Fibroblast of the conjunctiva (primary cell): ENCODE data around the gene GARNL3.

ENCODE experiments used
- DNase-seq: peaks from one replicate; pipeline ENCODE4 v3.0.0-alpha.2; 2010; ENCODE audit warnings: low read depth

Gene GARNL3

DNA sequence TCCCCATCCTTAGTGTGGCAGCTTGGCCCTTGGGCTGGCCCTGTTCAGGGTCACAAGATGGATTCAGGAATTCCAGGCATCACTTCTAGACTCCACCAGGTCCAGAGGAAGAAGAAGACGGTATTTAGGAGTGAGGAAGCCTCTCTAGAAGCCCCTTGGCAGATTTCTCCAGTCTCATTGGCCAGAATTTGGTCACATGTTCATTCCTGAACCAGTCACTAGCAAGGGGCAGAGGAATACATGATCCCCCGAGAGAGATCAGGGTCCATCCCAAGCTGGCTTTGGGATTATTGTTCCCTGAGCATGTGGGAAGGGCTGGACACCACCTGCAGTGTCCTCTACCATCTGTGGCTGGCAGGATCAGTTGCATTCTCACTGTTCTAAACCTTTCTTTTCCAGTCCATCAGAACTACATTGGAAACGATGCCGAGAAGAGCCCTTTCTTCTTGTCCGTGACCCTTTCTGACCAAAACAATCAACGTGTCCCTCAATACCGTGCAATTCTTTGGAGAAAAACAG is 48.5 kb downstream of the GARNL3 start:
- no peak for DNase-seq

GRCh38 chr9:127314911-127315310 is 50.3 kb downstream of the GARNL3 start:
- no peak for DNase-seq

DNA sequence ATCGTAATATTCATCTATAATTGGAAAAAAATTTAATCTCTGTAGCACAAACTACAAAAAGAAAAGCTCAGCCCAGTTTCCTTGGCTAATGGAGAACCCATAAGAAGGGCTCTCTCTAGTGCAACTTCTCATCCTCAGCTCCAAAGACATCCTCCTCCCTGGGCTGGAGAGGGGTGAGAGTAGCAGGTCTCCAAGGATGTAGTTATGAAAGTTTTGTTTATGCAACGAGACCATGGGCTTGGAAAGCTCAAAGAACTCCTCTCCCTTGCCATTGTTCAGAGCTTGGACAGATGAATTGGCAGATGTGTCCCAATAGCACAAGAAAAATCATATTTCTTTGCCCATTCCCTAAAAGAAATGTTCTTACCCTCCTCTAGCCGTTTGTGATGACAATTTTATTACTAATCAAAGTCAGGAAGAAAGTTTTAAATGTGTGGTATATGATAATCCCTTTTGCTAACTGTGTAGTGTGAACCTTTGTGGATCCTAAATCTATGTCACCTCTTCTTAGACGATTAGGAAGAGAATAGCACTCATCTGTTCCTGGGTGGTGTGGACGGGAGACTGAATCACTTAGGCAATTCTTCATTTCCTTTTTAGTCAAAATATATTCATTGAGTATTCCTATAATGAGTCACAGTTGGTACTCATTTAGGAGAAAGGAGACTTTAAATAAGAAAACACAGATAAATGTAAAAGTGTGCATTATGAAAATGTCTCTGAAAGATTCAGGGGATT is 52.2 kb downstream of the GARNL3 start:
- no peak for DNase-seq

GRCh38 chr9:127318651-127319167 is 54.1 kb downstream of the GARNL3 start:
- no peak for DNase-seq

DNA sequence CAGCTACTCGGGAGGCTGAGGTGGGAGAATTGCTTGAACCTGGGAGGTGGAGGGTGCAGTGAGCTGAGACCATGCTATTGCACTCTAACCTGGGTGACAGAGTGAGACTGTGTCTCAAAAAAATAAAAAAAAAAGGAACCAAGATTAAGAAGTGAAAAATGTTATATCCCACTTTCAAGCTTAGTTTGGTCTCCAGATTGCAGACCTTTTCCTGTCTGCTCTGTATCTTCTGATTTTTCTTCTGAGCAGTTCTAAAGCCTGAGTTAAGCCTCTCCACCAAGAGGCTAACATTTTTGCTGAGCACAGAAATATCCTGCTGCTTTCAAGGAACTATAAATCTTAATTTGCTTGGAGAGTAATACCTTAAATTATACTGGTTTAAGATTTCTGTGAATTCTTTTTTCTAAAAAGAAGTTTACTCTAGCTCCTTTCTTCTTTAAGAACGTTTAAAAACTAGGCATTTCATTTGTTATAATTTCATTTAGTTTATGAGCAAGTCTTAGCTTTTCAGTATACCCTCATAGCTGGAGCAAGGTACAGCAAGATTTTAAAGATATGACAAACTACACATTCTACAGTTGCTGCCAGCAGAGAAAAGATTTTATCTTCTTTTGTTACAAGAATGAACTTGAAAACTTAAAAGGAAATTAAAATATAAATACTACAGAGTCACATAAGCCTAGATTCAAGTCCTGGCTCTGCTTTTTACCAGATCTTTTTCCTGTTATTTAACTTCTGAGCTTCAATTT is 55.0 kb downstream of the GARNL3 start:
- DNase-seq: no peak

GRCh38 chr9:127320115-127320378 is 55.5 kb downstream of the GARNL3 start:
- no peak for DNase-seq

- no peak for DNase-seq
Measured at GRCh38 chr9:127323393-127323792, 58.8 kb downstream of the GARNL3 start.

DNA sequence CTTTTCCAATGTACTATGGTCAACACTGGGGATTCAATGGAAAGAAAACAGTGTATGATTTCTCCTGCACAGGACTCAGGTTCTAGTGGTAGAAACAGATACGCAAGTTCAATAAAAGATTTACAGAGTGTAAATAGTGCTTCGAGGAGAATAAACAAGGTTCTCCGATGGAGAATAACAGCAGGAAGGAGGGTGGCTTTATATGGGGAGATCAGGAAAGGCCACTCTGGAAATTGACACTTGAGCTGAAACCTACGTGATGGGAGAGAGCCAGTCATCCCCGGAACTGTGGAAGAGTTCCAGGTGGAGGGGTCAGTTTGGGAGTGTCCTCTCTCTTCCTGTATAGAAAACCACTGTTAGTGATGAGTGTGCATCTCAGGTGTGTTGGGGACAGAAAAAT is 65.9 kb downstream of the GARNL3 start:
- no peak for DNase-seq

DNA sequence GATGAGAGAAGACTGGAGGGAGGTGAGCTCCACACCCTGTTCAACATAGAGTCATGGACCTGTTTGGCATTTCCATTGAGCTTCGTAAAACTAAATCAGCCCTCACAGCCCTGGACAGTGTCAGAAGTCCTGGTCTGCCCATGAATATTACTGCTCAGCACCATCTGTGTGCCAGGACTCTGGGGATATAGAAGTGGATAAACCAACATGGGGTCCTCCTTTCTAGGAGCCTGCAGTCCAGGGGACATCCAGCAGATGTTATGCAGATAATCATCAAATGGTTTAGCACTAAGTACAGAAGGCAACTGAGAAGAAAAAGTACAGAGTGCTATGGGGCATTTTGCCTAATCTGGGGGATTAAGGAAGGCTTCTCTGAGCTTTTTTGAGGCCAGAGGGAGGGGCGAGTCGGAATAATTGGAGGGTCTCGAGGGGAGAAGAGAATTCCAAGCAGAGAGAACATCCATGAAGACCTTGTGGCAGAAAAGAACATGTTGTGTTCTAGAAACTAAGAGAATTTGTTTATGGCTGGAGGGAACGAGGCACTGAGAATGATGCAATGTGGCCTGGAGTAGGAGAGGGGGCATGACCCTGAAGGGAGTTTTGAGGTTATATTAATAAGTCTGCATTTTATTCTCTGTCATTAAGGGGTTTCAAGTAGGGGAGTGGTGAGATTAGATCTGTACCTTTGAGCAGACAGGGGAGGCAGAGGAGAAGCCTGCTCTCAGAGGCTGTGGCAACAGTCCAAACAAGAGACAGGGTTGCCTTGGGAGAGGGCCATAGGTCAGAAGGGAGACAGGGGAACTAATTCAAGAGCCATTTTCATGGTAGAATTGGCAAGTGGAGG is 68.9 kb downstream of the GARNL3 start:
- peak; percentile 16 for DNase-seq

- no peak for DNase-seq
Measured at GRCh38 chr9:127334725-127335124, 70.2 kb downstream of the GARNL3 start.

DNA sequence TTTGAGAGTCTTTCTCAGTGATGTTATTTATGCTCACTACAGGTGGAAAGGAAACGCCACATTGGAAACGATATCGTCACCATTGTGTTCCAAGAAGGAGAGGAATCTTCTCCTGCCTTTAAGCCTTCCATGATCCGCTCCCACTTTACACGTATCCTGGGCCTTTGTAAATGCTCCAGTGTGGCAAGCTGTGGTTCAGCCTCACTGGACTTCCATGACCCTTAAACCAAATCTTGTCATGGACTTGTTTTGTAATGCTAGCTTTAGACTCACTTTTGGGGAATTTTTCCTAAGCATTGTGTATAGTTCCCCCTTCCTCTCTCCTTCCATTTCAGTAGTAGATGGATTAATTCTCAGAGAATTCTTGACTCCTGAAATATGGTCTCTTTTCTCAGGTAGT is 71.5 kb downstream of the GARNL3 start:
- DNase-seq: no peak

- DNase-seq: peak; percentile 90
Measured at GRCh38 chr9:127336506-127337352, 72.2 kb downstream of the GARNL3 start.

DNA sequence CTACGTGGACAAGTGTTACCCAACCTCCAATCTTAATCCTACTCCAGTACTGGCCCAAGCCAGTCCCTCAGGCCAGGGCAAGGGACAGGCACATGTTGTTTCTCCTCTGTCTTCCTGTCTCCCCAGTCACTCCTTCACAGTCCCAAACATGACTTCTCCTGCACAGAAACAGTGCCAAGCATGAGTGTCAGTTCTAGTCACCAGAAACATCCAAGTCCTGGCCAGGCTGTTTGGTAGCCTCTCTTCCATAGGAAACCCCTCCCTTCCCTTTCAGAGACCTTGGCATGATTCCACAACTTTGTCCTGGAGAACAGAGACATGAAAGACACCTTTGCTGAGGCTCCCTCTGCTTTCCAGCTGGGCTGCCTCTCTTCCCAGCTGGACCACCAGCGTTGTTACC is 76.1 kb downstream of the GARNL3 start:
- no peak for DNase-seq

DNA sequence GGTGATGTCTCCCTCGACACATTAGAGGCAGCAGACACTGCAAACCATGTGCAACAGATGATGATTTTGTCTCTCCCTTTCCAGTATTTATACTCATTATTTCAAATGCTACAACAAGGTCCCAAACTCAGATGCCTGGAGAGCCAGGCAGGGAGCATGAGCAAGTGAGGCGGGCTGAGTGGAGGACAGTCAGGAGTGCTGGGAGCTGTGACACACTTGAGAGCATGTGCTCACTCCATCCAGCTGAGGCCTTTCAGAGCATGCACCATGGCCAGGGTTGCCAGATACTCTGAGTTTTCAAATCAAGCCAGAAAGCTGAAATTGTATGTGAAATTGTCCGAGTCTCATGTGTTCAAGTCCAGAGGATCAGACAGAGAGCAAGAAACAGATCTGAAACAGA is 76.6 kb downstream of the GARNL3 start:
- no peak for DNase-seq

DNA sequence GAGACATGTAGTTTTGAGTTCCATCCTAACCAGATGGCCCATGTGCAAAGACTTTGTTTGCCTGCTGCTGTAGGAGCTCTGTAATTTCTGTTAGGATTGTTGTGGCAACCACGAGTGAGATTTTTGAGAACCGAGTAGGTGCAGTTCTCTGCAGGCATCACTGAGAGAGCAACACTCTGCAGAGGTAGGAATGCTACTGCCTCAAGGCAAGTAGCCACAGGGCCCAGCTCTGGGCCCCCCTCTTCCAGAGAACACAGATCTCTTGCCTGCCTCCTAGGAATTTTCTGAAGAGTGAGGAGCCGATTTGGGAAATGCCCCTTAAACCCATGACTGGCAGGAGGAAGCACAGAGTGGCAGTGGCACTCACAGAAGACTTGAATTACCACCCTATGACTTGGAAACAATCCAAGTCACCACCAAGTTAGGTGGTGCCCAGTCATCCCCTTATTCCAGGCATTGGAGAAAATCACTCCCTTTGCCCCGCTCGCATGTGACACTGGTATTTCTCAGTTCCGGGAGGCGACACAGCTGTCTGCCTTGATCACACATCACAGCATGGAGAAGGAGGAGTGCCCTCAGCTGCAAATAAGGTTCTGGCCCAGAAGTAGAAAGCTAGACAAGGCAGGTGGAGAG is 79.9 kb downstream of the GARNL3 start:
- no peak for DNase-seq

- DNase-seq: no peak
Measured at GRCh38 chr9:127345566-127345965, 81.0 kb downstream of the GARNL3 start.

DNA sequence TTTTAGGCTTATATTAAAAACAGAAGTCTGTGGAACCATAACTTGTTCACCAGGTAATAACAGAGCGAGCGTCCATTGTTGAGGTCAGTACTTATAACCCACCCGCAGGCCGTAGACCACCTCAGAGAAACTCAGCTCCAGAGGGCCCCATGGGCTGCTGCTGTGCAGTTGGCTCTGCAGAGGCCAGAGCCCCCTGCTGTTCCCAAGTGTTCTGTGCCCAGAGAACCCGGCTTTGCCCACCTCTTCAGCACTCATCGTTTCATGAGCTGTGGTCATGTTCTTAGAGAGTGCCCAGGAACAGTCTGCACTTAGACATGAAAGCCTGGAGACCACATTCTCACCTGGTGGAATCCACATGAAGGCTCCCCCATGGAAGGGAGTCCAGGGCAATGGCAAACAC is 82.0 kb downstream of the GARNL3 start:
- no peak for DNase-seq

GRCh38 chr9:127347831-127348776 is 83.5 kb downstream of the GARNL3 start:
- peak; percentile 56 for DNase-seq

- DNase-seq: no peak
Measured at GRCh38 chr9:127349483-127350113, 85.0 kb downstream of the GARNL3 start.
